ENCODE data around the gene OAS1.
A peak's percentile ranks its signal among the peaks of the same experiment; 100 is the strongest.

Gene OAS1

GRCh38 chr12:112967858-112968257 lies 61.1 kb downstream of the OAS1 start:
- Histone ChIP-seq H3K4me1 (ENCODE audit: control insufficient read depth in 2 of 2, insufficient read depth in 1 of 2, low read depth in 1 of 2, low read length in 2 of 2) (no peaks in the 10 kb centered on the region), H3K9me3 (replicated peaks in 1 of 2; ENCODE audit: control insufficient read depth in 2 of 2, insufficient read depth in 1 of 2, low read depth in 1 of 2, low read length in 2 of 2) (peaks cover 0 to 2% of the 10 kb centered on the region in 2 donors), H3K4ac (ENCODE audit: low read length) (no peak overlapping the region), H4K91ac (ENCODE audit: low read depth, low read length, poor library complexity) (no peak overlapping the region), H4K8ac (ENCODE audit: low read depth, low read length) (no peak overlapping the region), H3K27me3 (ENCODE audit: control insufficient read depth in 3 of 3, insufficient read depth in 3 of 3, low read depth in 1 of 3, low read length in 3 of 3) (no peaks in the 10 kb centered on the region), H2BK5ac (ENCODE audit: low read length) (no peak overlapping the region), H3K4me2 (ENCODE audit: insufficient read depth, low read length, poor library complexity, severe bottlenecking) (no peak overlapping the region), H3K27ac (replicated peaks; ENCODE audit: low read length) (no peak overlapping the region), H3K79me1 (ENCODE audit: low read depth, low read length) (no peaks in the 10 kb centered on the region), H2BK120ac (ENCODE audit: low read depth, low read length) (no peak overlapping the region), H2AK5ac (ENCODE audit: low read depth, low read length) (no peak overlapping the region), H3K14ac (ENCODE audit: low read length) (no peak overlapping the region), H3K4me3 (ENCODE audit: low read length in 2 of 2) (peak overlapping the region in 1 of 2 donors; percentile 6), H2BK15ac (ENCODE audit: low read length) (no peak overlapping the region), H2AFZ (ENCODE audit: low read length) (no peak overlapping the region), H2BK12ac (ENCODE audit: low read length) (no peak overlapping the region), H3K36me3 (replicated peaks in 1 of 2; ENCODE audit: control insufficient read depth in 2 of 2, insufficient read depth in 2 of 2, low read length in 2 of 2) (no peaks in the 10 kb centered on the region), H3K9ac (ENCODE audit: low read depth, low read length, poor library complexity) (no peak overlapping the region), H3K18ac (ENCODE audit: low read length) (no peak overlapping the region), H3K23ac (ENCODE audit: low read depth, low read length, poor library complexity) (no peak overlapping the region)
- no peak for DNase-seq (ENCODE audit: low spot score)
- WGBS, 2 donors (ENCODE audit: extremely low coverage in 2 of 2, insufficient read length in 2 of 2, insufficient replicate concordance in 1 of 2): no CpG with 5 or more reads among the region's 7 CpGs
